Iris pigment epithelial cell (primary cell): Measurements from ENCODE around the gene HLA-DMA.

Experiments used
- DNase-seq: peaks from one replicate; pipeline ENCODE4 v3.0.0-alpha.2; 2011; ENCODE audit warnings: low read depth

Gene HLA-DMA

GRCh38 chr6:32932132-32932868 is 20.6 kb downstream of the HLA-DMA start:
- peak; percentile 41 for DNase-seq

- no peak for DNase-seq
Measured at GRCh38 chr6:32931211-32931610, 21.7 kb downstream of the HLA-DMA start.

- no peak for DNase-seq
Measured at GRCh38 chr6:32922083-32922482, 30.8 kb downstream of the HLA-DMA start.

GRCh38 chr6:32920715-32921114 is 32.2 kb downstream of the HLA-DMA start:
- no peak for DNase-seq

GRCh38 chr6:32912951-32913350 is 39.9 kb downstream of the HLA-DMA start:
- DNase-seq = no peak

- no peak for DNase-seq
Measured at GRCh38 chr6:32908897-32909296, 44.0 kb downstream of the HLA-DMA start.

- DNase-seq = peak; percentile 82
Measured at GRCh38 chr6:32906539-32906938, 46.4 kb downstream of the HLA-DMA start.

GRCh38 chr6:32905078-32905477 is 47.8 kb downstream of the HLA-DMA start:
- DNase-seq = peak; percentile 53

- no peak for DNase-seq
Measured at GRCh38 chr6:32903952-32904351, 48.9 kb downstream of the HLA-DMA start.
